Measurements from ENCODE around the gene OR2W3.
A peak's percentile ranks its signal among the peaks of the same experiment; 100 is the strongest.

The OR2W3 gene

DNA sequence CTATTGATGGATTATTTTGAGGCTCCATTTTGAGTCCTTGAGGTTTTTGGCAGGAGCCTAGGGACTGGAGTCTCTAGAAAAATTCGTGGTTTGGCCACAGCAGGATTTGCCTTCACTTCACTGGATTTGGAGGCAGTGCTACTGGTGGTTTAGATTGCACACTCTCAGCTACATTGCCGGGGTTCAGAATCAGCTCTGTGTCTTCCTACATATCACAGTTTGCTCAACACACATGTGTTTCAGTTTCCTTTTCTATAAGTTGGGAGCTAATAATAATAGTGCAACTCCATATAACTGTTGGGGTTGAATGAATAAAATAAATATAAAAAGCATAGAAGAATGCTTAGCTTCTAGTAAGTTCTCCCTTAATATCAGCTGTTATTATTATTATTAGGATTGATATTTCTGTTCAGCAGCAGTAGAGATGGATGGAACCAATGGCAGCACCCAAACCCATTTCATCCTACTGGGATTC lies at the start of gene OR2W3:
OR2W3 (plus strand) TSS at position 425 of the 475 bp plus-strand sequence; CDS start at position 425, 0 bp downstream.
- no peak for DNase-seq

DNA sequence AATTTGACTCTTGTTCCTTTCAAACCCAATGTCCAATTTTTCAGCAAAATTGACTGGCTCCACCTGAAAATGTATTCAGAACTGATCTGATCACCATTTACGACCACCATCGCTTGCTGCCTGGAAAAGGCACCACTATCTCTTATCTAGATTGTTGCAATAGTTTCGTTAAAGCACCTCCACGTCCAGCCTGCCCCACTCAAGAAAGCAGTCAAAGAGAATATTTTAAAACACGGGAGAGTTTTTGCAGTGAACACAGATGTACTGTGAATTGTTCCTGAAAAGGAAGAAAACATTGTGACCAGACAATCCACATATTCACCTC lies 49.7 kb upstream of the OR2W3 start:
- DNase-seq, result no peak

GRCh38 chr1:247848346-247848745 lies 47.0 kb upstream of the OR2W3 start:
- no peak for DNase-seq

DNA sequence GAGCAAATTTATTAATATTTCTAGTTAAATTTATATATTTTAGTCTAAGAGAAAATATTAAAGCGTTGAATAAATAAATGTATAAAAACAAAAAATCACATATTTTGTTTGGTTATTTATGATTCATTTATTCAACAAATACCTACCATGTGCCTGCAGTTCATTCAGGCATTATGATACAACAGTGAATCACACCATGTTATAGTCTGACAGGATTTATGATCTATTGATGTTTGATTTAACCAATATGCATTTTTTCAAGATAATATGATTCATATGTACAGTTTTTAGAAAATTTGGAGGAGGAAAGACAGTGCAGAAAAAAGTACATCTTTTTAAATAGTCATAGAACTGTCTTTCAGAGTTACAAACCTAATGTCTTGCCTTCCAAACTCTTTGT lies 45.8 kb upstream of the OR2W3 start:
- no peak for DNase-seq

DNA sequence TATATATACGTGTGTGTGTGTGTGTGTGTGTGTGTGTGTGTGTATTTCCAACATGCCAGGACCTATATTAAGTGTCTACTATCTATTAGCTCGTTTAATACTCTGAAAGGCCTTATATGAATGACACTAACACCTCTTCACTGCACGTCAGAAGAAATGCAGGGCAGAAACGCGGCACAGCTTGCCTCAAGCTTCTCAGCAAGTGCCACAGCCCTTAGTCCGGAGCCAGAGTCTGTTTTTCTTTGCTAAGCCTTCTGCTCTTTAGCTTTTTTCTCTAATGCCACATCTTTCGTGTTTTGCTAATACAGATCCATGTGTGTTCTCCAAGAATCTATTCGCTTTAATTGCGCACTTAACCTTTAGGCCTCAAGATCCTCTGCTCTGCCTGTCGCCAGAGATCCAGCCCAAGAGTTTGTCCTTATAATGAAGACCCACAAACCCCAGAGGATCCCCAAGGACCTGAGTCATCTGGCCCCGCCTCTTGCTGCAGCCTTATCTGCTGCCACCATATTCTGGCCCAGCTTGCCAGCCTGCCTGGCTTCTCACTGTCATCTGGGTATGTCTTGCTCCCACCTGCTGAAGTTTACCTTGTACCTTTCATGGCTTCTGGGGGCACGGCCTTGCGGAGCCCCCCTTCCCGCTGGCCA lies 40.4 kb upstream of the OR2W3 start:
- no peak for DNase-seq

DNA sequence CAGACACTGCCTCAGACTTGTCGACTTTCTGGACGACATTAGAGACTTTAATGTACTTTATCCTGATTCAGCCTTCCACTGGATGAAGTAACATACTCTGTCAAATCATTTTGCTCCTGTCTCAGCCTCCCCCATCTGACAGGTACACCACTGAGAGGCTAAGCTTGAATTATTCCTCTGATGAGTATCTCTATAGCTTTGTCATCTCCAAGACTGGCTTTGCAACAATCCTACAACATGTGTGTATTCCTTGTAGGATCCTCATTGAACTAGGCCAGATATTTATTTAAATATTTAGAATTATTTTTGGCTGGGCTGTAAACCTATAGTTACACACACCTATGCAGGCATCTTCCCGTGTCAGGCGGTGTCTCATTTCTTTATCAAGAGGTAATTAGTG lies 39.5 kb upstream of the OR2W3 start:
- no peak for DNase-seq

DNA sequence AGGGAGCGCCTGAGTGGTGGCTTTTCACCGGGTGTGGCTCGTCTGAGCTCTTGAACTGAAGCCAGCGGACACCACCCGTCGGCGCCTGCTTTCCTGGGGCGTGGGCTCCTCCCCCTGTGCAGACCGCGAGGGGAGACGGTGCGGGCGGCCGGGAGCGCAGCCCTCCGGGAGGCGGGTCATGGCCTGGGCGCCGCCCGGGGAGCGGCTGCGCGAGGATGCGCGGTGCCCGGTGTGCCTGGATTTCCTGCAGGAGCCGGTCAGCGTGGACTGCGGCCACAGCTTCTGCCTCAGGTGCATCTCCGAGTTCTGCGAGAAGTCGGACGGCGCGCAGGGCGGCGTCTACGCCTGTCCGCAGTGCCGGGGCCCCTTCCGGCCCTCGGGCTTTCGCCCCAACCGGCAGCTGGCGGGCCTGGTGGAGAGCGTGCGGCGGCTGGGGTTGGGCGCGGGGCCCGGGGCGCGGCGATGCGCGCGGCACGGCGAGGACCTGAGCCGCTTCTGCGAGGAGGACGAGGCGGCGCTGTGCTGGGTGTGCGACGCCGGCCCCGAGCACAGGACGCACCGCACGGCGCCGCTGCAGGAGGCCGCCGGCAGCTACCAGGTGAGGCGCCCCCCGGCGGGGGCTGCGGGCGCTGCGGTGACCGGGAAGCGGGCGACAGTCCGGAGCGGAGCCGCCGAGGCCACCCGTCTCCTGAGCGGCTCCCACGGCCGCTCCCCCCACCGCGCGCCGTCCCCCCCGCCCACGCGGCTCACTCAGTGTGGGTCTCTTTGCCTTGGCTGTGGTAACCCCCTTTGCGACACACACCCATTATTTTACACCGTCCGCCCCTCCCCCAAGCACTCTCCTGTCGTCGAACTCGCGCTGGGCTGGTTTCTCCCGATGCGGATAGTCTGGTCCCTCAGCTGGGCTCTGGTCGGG lies 38.1 kb upstream of the OR2W3 start, which contains the start of gene TRIM58:
TRIM58 (plus strand) TSS at position 119 of the 916 bp plus-strand sequence; CDS start at position 179, 60 bp downstream.
- DNase-seq, result peak; percentile 48

GRCh38 chr1:247857985-247858619 lies 37.3 kb upstream of the OR2W3 start:
- DNase-seq, result no peak

- DNase-seq, result no peak
These were observed 32.6 kb upstream of the OR2W3 start for GRCh38 chr1:247862756-247863155.

DNA sequence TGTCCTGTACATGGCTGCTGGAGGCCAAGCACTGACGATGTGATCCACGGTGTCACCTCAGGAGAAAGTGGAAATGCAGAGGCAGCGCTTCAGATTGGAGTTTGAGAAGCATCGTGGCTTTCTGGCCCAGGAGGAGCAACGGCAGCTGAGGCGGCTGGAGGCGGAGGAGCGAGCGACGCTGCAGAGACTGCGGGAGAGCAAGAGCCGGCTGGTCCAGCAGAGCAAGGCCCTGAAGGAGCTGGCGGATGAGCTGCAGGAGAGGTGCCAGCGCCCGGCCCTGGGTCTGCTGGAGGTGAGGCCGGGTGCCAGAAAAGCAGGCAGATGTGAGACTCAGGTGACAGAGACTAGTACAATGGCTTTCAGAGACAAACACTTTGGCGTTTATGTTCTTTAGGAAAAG lies 30.7 kb upstream of the OR2W3 start:
- no peak for DNase-seq

- DNase-seq, result no peak
These were observed 30.0 kb upstream of the OR2W3 start for GRCh38 chr1:247865416-247865815.

- no peak for DNase-seq
These were observed 12.0 kb upstream of the OR2W3 start for GRCh38 chr1:247883346-247883745.

GRCh38 chr1:247884797-247885413 lies 10.5 kb upstream of the OR2W3 start:
- DNase-seq, result no peak

DNA sequence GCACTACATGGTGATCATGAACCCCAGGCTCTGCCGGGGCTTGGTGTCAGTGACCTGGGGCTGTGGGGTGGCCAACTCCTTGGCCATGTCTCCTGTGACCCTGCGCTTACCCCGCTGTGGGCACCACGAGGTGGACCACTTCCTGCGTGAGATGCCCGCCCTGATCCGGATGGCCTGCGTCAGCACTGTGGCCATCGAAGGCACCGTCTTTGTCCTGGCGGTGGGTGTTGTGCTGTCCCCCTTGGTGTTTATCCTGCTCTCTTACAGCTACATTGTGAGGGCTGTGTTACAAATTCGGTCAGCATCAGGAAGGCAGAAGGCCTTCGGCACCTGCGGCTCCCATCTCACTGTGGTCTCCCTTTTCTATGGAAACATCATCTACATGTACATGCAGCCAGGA lies 589 bp downstream of the OR2W3 start:
- DNase-seq, result no peak

GRCh38 chr1:247904122-247904521 lies 8.7 kb downstream of the OR2W3 start:
- DNase-seq, result no peak

GRCh38 chr1:247905181-247905580 lies 9.8 kb downstream of the OR2W3 start:
- no peak for DNase-seq

- DNase-seq, result no peak
These were observed 10.6 kb downstream of the OR2W3 start for GRCh38 chr1:247905910-247906503.

GRCh38 chr1:247906504-247907047 lies 11.2 kb downstream of the OR2W3 start:
- DNase-seq, result no peak

GRCh38 chr1:247908766-247909165 lies 13.4 kb downstream of the OR2W3 start:
- DNase-seq, result no peak

DNA sequence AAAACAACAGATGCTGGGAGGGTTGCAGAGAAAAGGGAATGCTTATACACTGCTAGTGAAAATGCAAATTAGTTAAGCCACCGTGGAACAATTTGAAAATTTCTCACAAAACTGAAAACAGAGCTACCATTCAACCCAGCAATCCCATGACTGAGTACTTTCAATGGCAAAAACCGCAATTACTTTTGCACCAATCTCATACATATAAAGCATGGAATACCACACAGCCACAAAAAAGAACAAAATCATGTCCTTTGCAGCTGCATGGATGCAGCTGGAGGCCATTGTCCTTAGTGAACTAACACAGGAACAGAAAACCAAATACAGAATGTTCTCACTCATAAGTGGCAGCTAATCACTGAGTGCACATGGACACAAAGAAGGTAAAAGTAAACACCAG lies 18.4 kb downstream of the OR2W3 start:
- DNase-seq, result no peak

DNA sequence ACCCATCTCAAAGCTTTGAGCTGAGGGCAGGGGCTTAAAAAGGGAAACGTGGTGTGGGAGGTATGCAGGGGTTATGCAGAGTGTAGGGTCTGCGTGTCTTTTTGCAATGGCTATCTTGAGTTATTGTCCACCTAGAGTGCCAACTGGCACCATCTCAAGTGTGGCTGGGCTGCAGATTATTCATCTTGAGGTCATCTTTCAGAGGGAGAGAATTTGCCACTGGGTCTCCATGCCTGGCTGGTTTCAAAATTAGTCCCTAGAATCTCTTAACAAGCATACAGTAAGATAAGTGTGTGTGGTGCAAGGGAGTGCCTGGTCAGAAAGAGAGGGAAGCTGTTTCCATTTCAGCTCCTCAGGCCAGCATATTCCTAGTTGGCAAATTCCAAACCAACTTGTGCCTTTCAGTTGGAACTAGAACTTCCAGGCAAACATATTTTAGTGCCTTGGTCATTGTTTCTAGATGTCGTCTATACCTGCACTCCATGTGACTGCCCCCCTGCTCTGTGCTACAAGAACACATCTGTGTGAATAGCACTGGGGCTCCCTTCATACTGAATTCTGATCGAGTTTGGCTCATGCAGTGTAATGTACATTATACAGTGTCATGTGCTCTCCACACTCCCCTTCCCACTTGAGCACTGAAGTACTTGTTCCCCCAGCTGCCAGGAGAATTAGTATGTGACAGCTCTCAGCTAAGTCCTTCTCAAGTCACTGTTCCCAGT lies 19.7 kb downstream of the OR2W3 start:
- no peak for DNase-seq

DNA sequence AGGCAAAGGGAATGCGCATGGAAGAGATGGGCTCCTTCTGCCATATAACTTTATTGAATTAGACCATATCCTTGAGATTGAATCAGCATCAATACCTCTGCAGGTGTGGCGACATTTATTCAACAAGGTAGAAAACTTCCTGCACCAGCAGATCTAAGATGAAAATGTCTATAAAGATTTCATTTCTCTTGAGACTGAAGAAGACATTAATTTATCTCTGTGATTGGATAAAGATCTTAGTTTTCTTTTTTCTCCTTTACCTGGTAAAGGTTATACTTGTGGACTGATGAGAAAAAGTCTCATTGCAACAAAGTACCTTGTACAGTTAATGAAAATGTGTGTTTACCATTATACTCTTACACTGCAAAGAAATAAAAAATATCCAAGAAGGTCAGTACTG lies 24.6 kb downstream of the OR2W3 start, which contains the start of gene OR2T8:
OR2T8 (plus strand) TSS at position 301 of the 400 bp plus-strand sequence. CDS start 766 bp downstream, outside the sequence.
- no peak for DNase-seq
